Measurements from ENCODE around the gene RALGDS.
"Not testable (repeated sequence)": the region's sequence is repeated elsewhere in the genome, so short reads cannot be mapped to it uniquely, and the experiment has no call there.

Gene RALGDS

GRCh38 chr9:133063159-133063499 lies 57.9 kb downstream of the RALGDS start:
- H3K27me3 ChIP-seq (ENCODE audit: control insufficient read depth, insufficient read depth, low read length): no peaks in the 10 kb centered on the region
- no peak overlapping the region for H3K4me3 ChIP-seq (ENCODE audit: low read length)
- H3K4me1 ChIP-seq (ENCODE audit: control insufficient read depth, low read depth, low read length): peaks cover 13% of the 10 kb centered on the region
- H3K9me3 ChIP-seq (ENCODE audit: control insufficient read depth, low read depth, low read length): no peaks in the 10 kb centered on the region
- no peak overlapping the region for H3K9ac ChIP-seq (ENCODE audit: low read length)
- peaks cover under 1% of the 10 kb centered on the region for H3K36me3 ChIP-seq (ENCODE audit: control insufficient read depth, low read depth, low read length)
- no peak overlapping the region for H3K27ac ChIP-seq (ENCODE audit: low read length)

GRCh38 chr9:133062569-133062968 lies 58.5 kb downstream of the RALGDS start:
- not testable (repeated sequence) for H3K9me3 ChIP-seq (ENCODE audit: control insufficient read depth, low read depth, low read length); H3K27ac ChIP-seq (ENCODE audit: low read length)
- peaks cover 13% of the 10 kb centered on the region for H3K4me1 ChIP-seq (ENCODE audit: control insufficient read depth, low read depth, low read length)

GRCh38 chr9:133061764-133062145 lies 59.3 kb downstream of the RALGDS start, which contains the start of gene CEL:
Gene CEL, plus strand, starts transcription at chr9:133061981. Its CDS starts 22 bp downstream, at chr9:133062003.
- H3K27ac ChIP-seq (ENCODE audit: low read length); H3K36me3 ChIP-seq (ENCODE audit: control insufficient read depth, low read depth, low read length); H3K9ac ChIP-seq (ENCODE audit: low read length); H3K9me3 ChIP-seq (ENCODE audit: control insufficient read depth, low read depth, low read length); H3K4me3 ChIP-seq (ENCODE audit: low read length); H3K27me3 ChIP-seq (ENCODE audit: control insufficient read depth, insufficient read depth, low read length): not testable (repeated sequence)
- H3K4me1 ChIP-seq (ENCODE audit: control insufficient read depth, low read depth, low read length): peaks cover 13% of the 10 kb centered on the region

More at GRCh38 chr9:133062569-133062968, 58.5 kb downstream of the RALGDS start:
- not testable (repeated sequence) for H3K9ac ChIP-seq (ENCODE audit: low read length); H3K4me3 ChIP-seq (ENCODE audit: low read length); H3K27me3 ChIP-seq (ENCODE audit: control insufficient read depth, insufficient read depth, low read length); H3K36me3 ChIP-seq (ENCODE audit: control insufficient read depth, low read depth, low read length)

- peaks cover 14% of the 10 kb centered on the region for H3K36me3 ChIP-seq (ENCODE audit: control insufficient read depth, low read depth, low read length)
- not testable (repeated sequence) for H3K27ac ChIP-seq (ENCODE audit: low read length); H3K9me3 ChIP-seq (ENCODE audit: control insufficient read depth, low read depth, low read length)
These were observed 59.8 kb downstream of the RALGDS start for GRCh38 chr9:133061019-133061763.

GRCh38 chr9:133060417-133060841 lies 60.6 kb downstream of the RALGDS start:
- Histone ChIP-seq H3K27ac (ENCODE audit: low read length) (no peak overlapping the region), H3K27me3 (ENCODE audit: control insufficient read depth, insufficient read depth, low read length) (no peaks in the 10 kb centered on the region), H3K9ac (ENCODE audit: low read length) (no peak overlapping the region), H3K4me1 (ENCODE audit: control insufficient read depth, low read depth, low read length) (peaks cover 13% of the 10 kb centered on the region), H3K36me3 (ENCODE audit: control insufficient read depth, low read depth, low read length) (peaks cover 20% of the 10 kb centered on the region), H3K9me3 (ENCODE audit: control insufficient read depth, low read depth, low read length) (no peaks in the 10 kb centered on the region), H3K4me3 (ENCODE audit: low read length) (no peak overlapping the region)

More at GRCh38 chr9:133061019-133061763, 59.8 kb downstream of the RALGDS start:
- peaks cover 13% of the 10 kb centered on the region for H3K4me1 ChIP-seq (ENCODE audit: control insufficient read depth, low read depth, low read length)
- not testable (repeated sequence) for H3K9ac ChIP-seq (ENCODE audit: low read length); H3K4me3 ChIP-seq (ENCODE audit: low read length); H3K27me3 ChIP-seq (ENCODE audit: control insufficient read depth, insufficient read depth, low read length)

- H3K27ac ChIP-seq (ENCODE audit: low read length): no peak overlapping the region
- no peaks in the 10 kb centered on the region for H3K27me3 ChIP-seq (ENCODE audit: control insufficient read depth, insufficient read depth, low read length)
- no peaks in the 10 kb centered on the region for H3K9me3 ChIP-seq (ENCODE audit: control insufficient read depth, low read depth, low read length)
- no peak overlapping the region for H3K9ac ChIP-seq (ENCODE audit: low read length)
- H3K4me1 ChIP-seq (ENCODE audit: control insufficient read depth, low read depth, low read length): peaks cover 13% of the 10 kb centered on the region
- H3K36me3 ChIP-seq (ENCODE audit: control insufficient read depth, low read depth, low read length): peaks cover 26% of the 10 kb centered on the region
- no peak overlapping the region for H3K4me3 ChIP-seq (ENCODE audit: low read length)
These were observed 61.4 kb downstream of the RALGDS start for GRCh38 chr9:133059623-133060022.

GRCh38 chr9:133058550-133059320 lies 62.3 kb downstream of the RALGDS start:
- no peak overlapping the region for H3K4me3 ChIP-seq (ENCODE audit: low read length)
- peaks cover 34% of the 10 kb centered on the region for H3K36me3 ChIP-seq (ENCODE audit: control insufficient read depth, low read depth, low read length)
- H3K27ac ChIP-seq (ENCODE audit: low read length): no peak overlapping the region
- peaks cover 13% of the 10 kb centered on the region for H3K4me1 ChIP-seq (ENCODE audit: control insufficient read depth, low read depth, low read length)
- H3K27me3 ChIP-seq (ENCODE audit: control insufficient read depth, insufficient read depth, low read length): no peaks in the 10 kb centered on the region
- no peaks in the 10 kb centered on the region for H3K9me3 ChIP-seq (ENCODE audit: control insufficient read depth, low read depth, low read length)
- no peak overlapping the region for H3K9ac ChIP-seq (ENCODE audit: low read length)

- no peak overlapping the region for H3K4me3 ChIP-seq (ENCODE audit: low read length)
- H3K4me1 ChIP-seq (ENCODE audit: control insufficient read depth, low read depth, low read length): peaks cover 13% of the 10 kb centered on the region
- no peak overlapping the region for H3K9ac ChIP-seq (ENCODE audit: low read length)
- H3K27me3 ChIP-seq (ENCODE audit: control insufficient read depth, insufficient read depth, low read length): no peaks in the 10 kb centered on the region
- no peaks in the 10 kb centered on the region for H3K9me3 ChIP-seq (ENCODE audit: control insufficient read depth, low read depth, low read length)
- peaks cover 36% of the 10 kb centered on the region for H3K36me3 ChIP-seq (ENCODE audit: control insufficient read depth, low read depth, low read length)
- H3K27ac ChIP-seq (ENCODE audit: low read length): no peak overlapping the region
These were observed 63.0 kb downstream of the RALGDS start for GRCh38 chr9:133058071-133058470.

- no peak overlapping the region for H3K27ac ChIP-seq (ENCODE audit: low read length)
- no peaks in the 10 kb centered on the region for H3K9me3 ChIP-seq (ENCODE audit: control insufficient read depth, low read depth, low read length)
- no peak overlapping the region for H3K4me3 ChIP-seq (ENCODE audit: low read length)
- no peaks in the 10 kb centered on the region for H3K27me3 ChIP-seq (ENCODE audit: control insufficient read depth, insufficient read depth, low read length)
- peaks cover 36% of the 10 kb centered on the region for H3K36me3 ChIP-seq (ENCODE audit: control insufficient read depth, low read depth, low read length)
- H3K4me1 ChIP-seq (ENCODE audit: control insufficient read depth, low read depth, low read length): peaks cover 13% of the 10 kb centered on the region
- H3K9ac ChIP-seq (ENCODE audit: low read length): no peak overlapping the region
These were observed 63.5 kb downstream of the RALGDS start for GRCh38 chr9:133057553-133057952.

- Histone ChIP-seq H3K27me3 (ENCODE audit: control insufficient read depth, insufficient read depth, low read length) (no peaks in the 10 kb centered on the region), H3K4me1 (ENCODE audit: control insufficient read depth, low read depth, low read length) (peaks cover 13% of the 10 kb centered on the region), H3K9me3 (ENCODE audit: control insufficient read depth, low read depth, low read length) (no peaks in the 10 kb centered on the region), H3K4me3 (ENCODE audit: low read length) (no peak overlapping the region), H3K9ac (ENCODE audit: low read length) (no peak overlapping the region), H3K27ac (ENCODE audit: low read length) (no peak overlapping the region), H3K36me3 (ENCODE audit: control insufficient read depth, low read depth, low read length) (peaks cover 38% of the 10 kb centered on the region)
These were observed 64.0 kb downstream of the RALGDS start for GRCh38 chr9:133057006-133057405.

GRCh38 chr9:133056533-133056932 lies 64.5 kb downstream of the RALGDS start:
- no peak overlapping the region for H3K27ac ChIP-seq (ENCODE audit: low read length)
- no peak overlapping the region for H3K9ac ChIP-seq (ENCODE audit: low read length)
- peaks cover 41% of the 10 kb centered on the region for H3K36me3 ChIP-seq (ENCODE audit: control insufficient read depth, low read depth, low read length)

More at GRCh38 chr9:133056533-133056932, 64.5 kb downstream of the RALGDS start:
- Histone ChIP-seq H3K27me3 (ENCODE audit: control insufficient read depth, insufficient read depth, low read length) (no peaks in the 10 kb centered on the region), H3K4me1 (ENCODE audit: control insufficient read depth, low read depth, low read length) (peaks cover 13% of the 10 kb centered on the region), H3K4me3 (ENCODE audit: low read length) (no peak overlapping the region), H3K9me3 (ENCODE audit: control insufficient read depth, low read depth, low read length) (no peaks in the 10 kb centered on the region)
